Middle frontal gyrus (tissue), 1 donor: ENCODE results near the gene OR2J3.
"Not testable (repeated sequence)": the region's sequence is repeated elsewhere in the genome, so short reads cannot be mapped to it uniquely, and the experiment has no call there.

Experiments used
- DNase-seq: peaks from one replicate; pipeline ENCODE4 v3.0.0-alpha.2; 2015; ENCODE audit warnings: low spot score; ENCODE audit errors: extremely low spot score

The OR2J3 gene

DNA sequence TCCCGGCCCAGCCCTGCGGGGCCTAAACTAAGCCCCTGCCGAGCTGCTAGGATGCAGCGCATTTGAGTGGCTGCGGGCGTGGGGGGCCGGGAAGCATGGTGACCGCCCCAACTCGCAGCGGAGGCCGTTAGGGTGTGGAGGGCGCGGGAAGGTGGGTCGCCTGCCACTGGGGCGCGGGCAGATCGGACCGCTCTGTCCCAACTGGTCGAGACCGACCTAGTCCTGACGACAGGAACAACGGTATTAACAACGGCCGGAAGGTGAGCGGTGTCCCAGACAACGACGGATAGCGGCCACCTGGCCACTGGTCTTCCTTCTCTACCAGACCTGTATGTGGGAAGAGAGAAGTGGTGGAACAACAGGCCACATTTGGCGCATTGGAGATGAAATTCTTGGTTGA, 52.1 kb downstream of the OR2J3 start:
- not testable (repeated sequence) for DNase-seq
